GM12801 (cell line): ENCODE data around the gene MRPL19.

Experiments
- CTCF ChIP-seq: IDR thresholded peaks from one replicate; pipeline ENCODE4 v1.5.1; 2011; ENCODE audit warnings: control low read depth; ENCODE audit not compliant: insufficient read length; ENCODE audit errors: extremely low read depth

The MRPL19 gene

GRCh38 chr2:75647771-75648170 lies 1.2 kb downstream of the MRPL19 start:
- no peak for TF ChIP-seq CTCF

- TF ChIP-seq CTCF: no peak
These were observed 7.4 kb downstream of the MRPL19 start for GRCh38 chr2:75654012-75654411.

GRCh38 chr2:75655861-75656260 lies 9.3 kb downstream of the MRPL19 start:
- no peak for TF ChIP-seq CTCF

GRCh38 chr2:75656563-75656962 lies 10.0 kb downstream of the MRPL19 start:
- TF ChIP-seq CTCF: no peak

GRCh38 chr2:75657798-75658197 lies 11.2 kb downstream of the MRPL19 start:
- no peak for TF ChIP-seq CTCF

- TF ChIP-seq CTCF: no peak
These were observed 20.3 kb downstream of the MRPL19 start for GRCh38 chr2:75666911-75667310.

GRCh38 chr2:75667884-75668283 lies 21.3 kb downstream of the MRPL19 start:
- TF ChIP-seq CTCF: no peak

GRCh38 chr2:75675908-75676307 lies 29.3 kb downstream of the MRPL19 start:
- TF ChIP-seq CTCF: no peak
